A172 (cell line): ENCODE data around the gene NMNAT2. TPM values are rescaled to one million over a fixed set of nuclear protein-coding genes. Genes with fewer than 3 reads are reported as not detected.

ENCODE experiments used
- DNase-seq: peaks from one replicate; pipeline ENCODE4 v3.0.0-alpha.2; 2015; ENCODE audit warnings: low spot score
- total RNA-seq: library from RNA; depleted of rRNA; stranded (reverse); fragments of >200 nt; shearing (Covaris generic); gene quantifications from 2 replicates; pipeline ENCODE4 v1.2.3, GENCODE V29; 2014

The NMNAT2 gene
- total RNA-seq, 1 experiment from 2014 or later: 3.1 TPM

- no peak for DNase-seq
Measured at GRCh38 chr1:183365093-183365492, 53.1 kb downstream of the NMNAT2 start.

GRCh38 chr1:183363972-183364371 lies 54.2 kb downstream of the NMNAT2 start:
- no peak for DNase-seq

- DNase-seq: no peak
Measured at GRCh38 chr1:183361081-183361480, 57.1 kb downstream of the NMNAT2 start.

GRCh38 chr1:183360473-183360872 lies 57.7 kb downstream of the NMNAT2 start:
- no peak for DNase-seq

- no peak for DNase-seq
Measured at GRCh38 chr1:183356534-183357182, 61.5 kb downstream of the NMNAT2 start.

GRCh38 chr1:183355797-183356196 lies 62.4 kb downstream of the NMNAT2 start:
- DNase-seq: no peak

GRCh38 chr1:183355181-183355580 lies 63.0 kb downstream of the NMNAT2 start:
- DNase-seq: no peak

GRCh38 chr1:183353597-183353996 lies 64.6 kb downstream of the NMNAT2 start:
- peak; percentile 66 for DNase-seq

- no peak for DNase-seq
Measured at GRCh38 chr1:183349201-183349711, 68.9 kb downstream of the NMNAT2 start.

GRCh38 chr1:183346276-183346732 lies 71.9 kb downstream of the NMNAT2 start:
- DNase-seq: no peak

- no peak for DNase-seq
Measured at GRCh38 chr1:183339556-183340167, 78.5 kb downstream of the NMNAT2 start.

- DNase-seq: no peak
Measured at GRCh38 chr1:183331091-183331742, 87.0 kb downstream of the NMNAT2 start.

- DNase-seq: no peak
Measured at GRCh38 chr1:183330335-183330734, 87.8 kb downstream of the NMNAT2 start.

GRCh38 chr1:183328371-183328770 lies 89.8 kb downstream of the NMNAT2 start:
- no peak for DNase-seq

GRCh38 chr1:183327434-183328290 lies 90.5 kb downstream of the NMNAT2 start:
- no peak for DNase-seq

GRCh38 chr1:183323849-183324683 lies 94.1 kb downstream of the NMNAT2 start:
- DNase-seq: no peak

- DNase-seq: no peak
Measured at GRCh38 chr1:183319606-183320005, 98.6 kb downstream of the NMNAT2 start.

GRCh38 chr1:183319051-183319450 lies 99.1 kb downstream of the NMNAT2 start:
- DNase-seq: no peak

- DNase-seq: peak; percentile 82
Measured at GRCh38 chr1:183318433-183318832, 99.7 kb downstream of the NMNAT2 start.

- DNase-seq: no peak
Measured at GRCh38 chr1:183315991-183316758, 102.0 kb downstream of the NMNAT2 start.
